Activated T-cell treated with anti-CD3 and anti-CD28 coated beads, Interleukin-2, amount 50 U/mL, for 72 hours (primary cell): Measurements from ENCODE around the gene KIF2C. TPM values are rescaled to one million over a fixed set of nuclear protein-coding genes. Genes with fewer than 3 reads are reported as not detected.
"Not testable (repeated sequence)": the region's sequence is repeated elsewhere in the genome, so short reads cannot be mapped to it uniquely, and the experiment has no call there.

Experiments used
- ATAC-seq, 2 donors: fragments of 150-1000 bp; cut with Tn5 transposase; replicated peaks in 1 of 2; 2 replicates each; pipeline ENCODE4 v1.10.0; 2021; ENCODE audit warnings: moderate library complexity in 2 of 2, mild to moderate bottlenecking in 1 of 2
- DNase-seq, 2 donors: peaks; one replicate each; pipeline ENCODE4 v3.0.0; 2021 to 2022; ENCODE audit warnings: mixed read lengths in 1 of 2
- H3K27ac Mint-ChIP-seq: one replicate; pipeline ENCODE4 v1.8.0; 2022; ENCODE audit warnings: mild to moderate bottlenecking, moderate library complexity, mixed read lengths
- H3K27me3 Mint-ChIP-seq: one replicate; pipeline ENCODE4 v1.8.0; 2022; ENCODE audit warnings: low read depth, mixed read lengths
- H3K36me3 Mint-ChIP-seq, 2 donors: one replicate each; pipeline ENCODE4 v1.8.0; 2022; ENCODE audit warnings: mixed read lengths in 2 of 2, mild to moderate bottlenecking in 1 of 2; ENCODE audit not compliant: insufficient read depth in 2 of 2
- H3K4me1 Mint-ChIP-seq: one replicate; pipeline ENCODE4 v1.8.0; 2022; ENCODE audit warnings: low read depth, mixed read lengths
- H3K4me3 Mint-ChIP-seq, 2 donors: one replicate each; pipeline ENCODE4 v1.8.0; 2022; ENCODE audit warnings: mild to moderate bottlenecking in 2 of 2, mixed read lengths in 2 of 2, moderate library complexity in 2 of 2
- H3K9me3 Mint-ChIP-seq, 2 donors: one replicate each; pipeline ENCODE4 v1.8.0; 2022; ENCODE audit warnings: mixed read lengths in 2 of 2
- total RNA-seq, 2 donors: library from RNA; stranded (reverse); gene quantifications; one replicate each; pipeline ENCODE4 v1.2.3, GENCODE V29; 2022

The KIF2C gene
- total RNA-seq, 2 donors from 2014 or later = 134 to 147 TPM

DNA sequence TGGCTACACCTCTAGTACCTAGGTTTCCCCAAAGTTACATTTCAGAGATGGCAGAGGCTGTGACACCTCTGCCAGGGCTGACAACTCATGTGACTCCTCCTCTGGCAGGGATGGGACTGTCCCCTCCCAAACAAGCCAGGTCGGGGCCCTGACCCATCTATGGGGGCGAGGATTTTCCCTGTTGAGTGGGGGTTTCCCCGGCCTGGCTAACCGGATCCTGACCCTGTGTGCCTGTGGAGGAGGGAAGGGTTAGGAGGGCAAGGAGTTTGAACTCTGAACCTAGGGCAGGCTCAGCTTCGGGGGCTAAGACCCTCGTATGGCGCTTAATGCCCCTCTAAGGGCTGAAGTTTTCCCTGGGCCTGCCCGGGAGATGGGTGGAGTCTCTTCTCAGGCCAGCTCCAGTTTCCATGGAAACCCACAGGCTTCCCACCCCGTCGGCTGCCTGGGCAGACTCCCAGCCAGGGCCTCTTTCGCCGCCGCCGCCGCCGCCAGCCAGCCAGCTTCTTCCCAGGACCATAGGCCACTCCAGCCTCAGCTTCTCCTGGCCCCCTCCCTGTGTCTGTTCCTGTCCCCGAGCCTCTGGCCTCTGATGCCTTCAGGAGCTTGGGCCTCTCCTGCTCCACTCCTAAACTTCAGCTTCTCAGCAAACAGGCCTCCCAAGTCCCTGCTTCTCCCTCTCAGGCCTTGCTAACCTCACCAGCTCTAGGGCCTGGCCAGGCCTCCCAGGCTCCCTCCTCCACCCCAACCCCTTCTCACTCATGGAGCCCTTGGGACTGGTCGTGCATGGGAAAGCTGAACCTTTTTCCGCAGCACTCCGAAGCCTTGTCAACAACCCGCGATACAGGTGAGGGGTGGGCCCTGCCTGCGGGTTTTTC is 68.7 kb downstream of the KIF2C start, which contains the start of gene BTBD19:
Gene BTBD19, plus strand, starts transcription at position 461 of the 875 bp plus-strand sequence. Its CDS starts 298 bp downstream, at position 759.
- H3K36me3 Mint-ChIP-seq = peaks cover 7 to 22% of the 10 kb centered on the region in 2 donors
- H3K27me3 Mint-ChIP-seq = no peaks in the 10 kb centered on the region
- H3K4me1 Mint-ChIP-seq = peaks cover 88% of the 10 kb centered on the region
- peak within 1 kb of the TSS; percentile 95 for H3K27ac Mint-ChIP-seq
- DNase-seq (peak; percentile 78 to 82), ATAC-seq (peak; percentile 40 to 45)
- H3K4me3 Mint-ChIP-seq = peak within 1 kb of the TSS; percentile 84 to 99
- no peaks in the 10 kb centered on the region for H3K9me3 Mint-ChIP-seq

GRCh38 chr1:44808938-44809917 is 69.6 kb downstream of the KIF2C start:
- ATAC-seq (peak; percentile 67 to 68), DNase-seq (peak; percentile 88 to 91)
- H3K27me3 Mint-ChIP-seq = no peaks in the 10 kb centered on the region
- peak overlapping the region; percentile 84 to 99 for H3K4me3 Mint-ChIP-seq
- H3K4me1 Mint-ChIP-seq = peaks cover 83% of the 10 kb centered on the region
- H3K27ac Mint-ChIP-seq = peak overlapping the region; percentile 88
- peaks cover 6 to 20% of the 10 kb centered on the region in 2 donors for H3K36me3 Mint-ChIP-seq
- no peaks in the 10 kb centered on the region for H3K9me3 Mint-ChIP-seq

DNA sequence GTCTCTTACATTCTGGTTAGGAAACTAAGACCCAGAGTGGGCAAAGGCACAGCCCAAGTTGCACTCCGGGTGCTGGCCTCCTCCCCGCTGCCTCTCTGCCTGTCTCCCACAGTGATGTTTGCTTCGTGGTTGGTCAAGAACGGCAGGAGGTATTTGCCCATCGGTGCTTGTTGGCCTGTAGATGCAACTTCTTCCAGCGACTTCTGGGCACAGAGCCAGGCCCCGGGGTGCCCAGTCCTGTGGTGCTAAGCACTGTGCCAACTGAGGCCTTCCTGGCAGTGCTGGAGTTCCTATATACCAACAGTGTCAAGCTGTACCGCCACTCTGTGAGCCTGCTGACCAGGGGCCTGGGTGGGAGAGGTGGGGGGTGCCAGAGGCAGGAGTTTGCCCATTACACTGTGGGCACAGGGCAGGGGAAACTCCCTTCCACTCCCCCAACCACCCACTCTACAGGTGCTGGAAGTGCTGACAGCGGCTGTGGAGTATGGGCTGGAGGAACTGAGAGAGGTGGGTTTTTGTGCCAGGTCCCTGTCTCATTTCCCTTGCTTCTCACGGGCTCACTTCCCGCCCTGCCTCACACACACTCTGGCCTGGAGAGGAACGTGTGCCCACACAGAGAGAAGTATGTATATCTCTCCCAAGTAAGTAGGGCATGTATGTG is 70.6 kb downstream of the KIF2C start:
- peaks cover 8 to 17% of the 10 kb centered on the region in 2 donors for H3K36me3 Mint-ChIP-seq
- H3K27ac Mint-ChIP-seq = peak overlapping the region; percentile 88
- no peaks in the 10 kb centered on the region for H3K9me3 Mint-ChIP-seq
- no peaks in the 10 kb centered on the region for H3K27me3 Mint-ChIP-seq
- DNase-seq (peak; percentile 40 to 47), ATAC-seq (no peak)
- peaks cover 83% of the 10 kb centered on the region for H3K4me1 Mint-ChIP-seq
- peak overlapping the region; percentile 84 to 99 for H3K4me3 Mint-ChIP-seq

DNA sequence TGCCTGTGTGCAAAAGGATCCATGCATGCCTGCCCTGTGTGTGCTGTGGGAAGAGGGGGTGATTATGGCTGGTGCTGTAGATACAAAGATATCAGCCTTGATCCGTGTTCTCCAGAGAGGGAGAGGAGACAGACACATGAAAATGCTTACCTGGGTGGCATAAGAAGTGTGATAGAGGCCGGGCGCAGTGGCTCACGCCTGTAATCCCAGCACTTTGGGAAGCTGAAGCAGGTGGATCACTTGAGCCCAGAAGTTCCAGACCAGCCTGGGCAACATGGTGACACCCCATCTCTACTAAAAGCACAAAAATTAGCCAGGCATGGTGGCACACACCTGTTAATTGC is 71.1 kb downstream of the KIF2C start:
- not testable (repeated sequence) for H3K9me3 Mint-ChIP-seq, ATAC-seq, DNase-seq, H3K27me3 Mint-ChIP-seq
- H3K4me3 Mint-ChIP-seq = peak overlapping the region; percentile 84 to 99
- H3K27ac Mint-ChIP-seq = peak overlapping the region; percentile 79
- H3K36me3 Mint-ChIP-seq = peaks cover 8 to 20% of the 10 kb centered on the region in 2 donors
- H3K4me1 Mint-ChIP-seq = peaks cover 82% of the 10 kb centered on the region

- DNase-seq = no peak
Observed at GRCh38 chr1:44811234-44811633, 71.6 kb downstream of the KIF2C start.

DNA sequence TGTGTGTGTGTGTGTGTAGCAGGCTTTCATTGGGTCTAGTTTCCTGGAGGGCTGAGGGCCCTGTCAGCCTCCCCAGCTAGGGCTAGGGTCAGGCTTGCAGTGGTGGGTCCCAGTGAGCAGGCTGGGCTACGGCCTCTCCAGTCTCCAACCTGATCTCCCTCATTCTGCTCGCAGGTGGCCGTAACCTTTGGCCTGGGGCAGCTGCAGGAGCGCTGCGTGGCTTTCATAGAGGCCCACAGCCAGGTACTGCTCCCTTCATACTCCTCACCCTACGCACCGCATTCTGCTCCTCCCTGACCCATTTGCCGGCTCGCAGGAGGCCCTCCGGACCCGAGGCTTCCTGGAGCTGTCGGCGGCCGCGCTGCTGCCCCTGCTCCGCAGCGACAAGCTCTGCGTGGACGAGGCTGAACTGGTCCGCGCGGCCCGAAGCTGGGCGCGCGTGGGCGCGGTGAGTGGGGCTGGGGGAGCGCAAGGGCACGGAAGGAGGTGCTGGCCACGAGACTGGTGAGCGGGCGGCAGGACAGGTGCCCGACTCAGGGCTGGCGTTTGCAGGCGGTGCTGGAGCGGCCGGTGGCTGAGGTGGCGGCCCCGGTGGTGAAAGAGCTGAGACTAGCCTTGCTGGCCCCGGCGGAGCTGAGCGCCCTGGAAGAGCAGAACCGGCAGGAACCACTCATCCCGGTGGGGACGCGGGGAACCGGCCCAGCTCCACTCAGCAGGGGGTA is 73.3 kb downstream of the KIF2C start:
- peaks cover 9 to 14% of the 10 kb centered on the region in 2 donors for H3K36me3 Mint-ChIP-seq
- peak overlapping the region; percentile 84 to 99 for H3K4me3 Mint-ChIP-seq
- H3K27me3 Mint-ChIP-seq = no peaks in the 10 kb centered on the region
- H3K4me1 Mint-ChIP-seq = peaks cover 77% of the 10 kb centered on the region
- H3K27ac Mint-ChIP-seq = peak overlapping the region; percentile 20
- no peak for DNase-seq
- ATAC-seq = no peak
- H3K9me3 Mint-ChIP-seq = no peaks in the 10 kb centered on the region

More at GRCh38 chr1:44811234-44811633, 71.6 kb downstream of the KIF2C start:
- H3K4me3 Mint-ChIP-seq = peak overlapping the region; percentile 84 to 99
- H3K36me3 Mint-ChIP-seq = peaks cover 8 to 20% of the 10 kb centered on the region in 2 donors
- no peaks in the 10 kb centered on the region for H3K27me3 Mint-ChIP-seq
- peak overlapping the region; percentile 79 for H3K27ac Mint-ChIP-seq
- H3K9me3 Mint-ChIP-seq = no peaks in the 10 kb centered on the region
- ATAC-seq = no peak
- H3K4me1 Mint-ChIP-seq = peaks cover 81% of the 10 kb centered on the region

DNA sequence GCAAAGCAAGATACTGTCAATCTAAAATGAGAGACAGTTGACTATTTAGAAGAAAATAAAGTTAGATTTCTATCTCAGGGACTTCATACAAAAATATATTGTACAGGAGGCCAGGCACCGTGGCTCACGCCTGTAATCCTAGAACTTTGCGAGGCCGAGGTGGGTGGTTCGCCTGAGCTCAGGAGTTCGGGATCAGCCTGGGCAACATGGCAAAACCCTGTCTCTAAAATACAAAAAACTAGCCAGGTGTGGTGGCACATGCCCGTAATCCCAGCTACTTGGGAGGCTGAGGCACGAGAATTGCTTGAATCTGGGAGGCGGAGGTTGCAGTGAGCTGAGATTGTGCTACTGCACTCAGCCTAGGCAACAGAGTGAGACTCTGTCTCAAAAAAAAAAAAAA is 76.3 kb downstream of the KIF2C start:
- peaks cover 11 to 15% of the 10 kb centered on the region in 2 donors for H3K36me3 Mint-ChIP-seq
- not testable (repeated sequence) for DNase-seq, H3K27ac Mint-ChIP-seq, H3K9me3 Mint-ChIP-seq, H3K27me3 Mint-ChIP-seq, ATAC-seq
- H3K4me1 Mint-ChIP-seq = peaks cover 76% of the 10 kb centered on the region
- peak overlapping the region in 1 of 2 donors; percentile 84 for H3K4me3 Mint-ChIP-seq

- H3K27me3 Mint-ChIP-seq = no peaks in the 10 kb centered on the region
- H3K4me3 Mint-ChIP-seq = peak overlapping the region; percentile 8 to 16
- ATAC-seq (no peak), DNase-seq (no peak)
- H3K27ac Mint-ChIP-seq = peak overlapping the region; percentile 35
- H3K9me3 Mint-ChIP-seq = no peaks in the 10 kb centered on the region
- peaks cover 8 to 15% of the 10 kb centered on the region in 2 donors for H3K36me3 Mint-ChIP-seq
- peaks cover 69% of the 10 kb centered on the region for H3K4me1 Mint-ChIP-seq
Observed at GRCh38 chr1:44817307-44817706, 77.7 kb downstream of the KIF2C start.

Other genes with a start within 250 kb of the KIF2C start
- 1 to 10 TPM; 3.8 to 4.5 TPM for gene TMEM53, start 65.4 kb upstream of the KIF2C start, total RNA-seq
- 100 to 1,000 TPM; 108 to 123 TPM for gene ARMH1, start 65.1 kb upstream of the KIF2C start, total RNA-seq
- not detected for gene RNU5D-1, start 8.7 kb upstream of the KIF2C start, total RNA-seq
- gene RPS8, start 35.7 kb downstream of the KIF2C start, total RNA-seq = 1,000 to 10,000 TPM; 2,862 to 3,010 TPM
- gene BEST4, start 48.3 kb downstream of the KIF2C start, total RNA-seq = 1 to 10 TPM; 2.5 to 2.6 TPM
- gene PLK3, start 60.5 kb downstream of the KIF2C start, total RNA-seq = 10 to 100 TPM; 53.4 to 60.7 TPM
- gene DYNLT4, start 67.5 kb downstream of the KIF2C start, total RNA-seq = 1 to 10 TPM in 1 of 2 donors, not detected in 1; 1.5 TPM
- 10 to 100 TPM in 1 of 2 donors, 1 to 10 TPM in 1; 9.4 to 16.8 TPM for gene BTBD19, start 68.7 kb downstream of the KIF2C start, total RNA-seq
- gene PTCH2, start 103.4 kb downstream of the KIF2C start, total RNA-seq = 1 to 10 TPM; 1.8 to 3.2 TPM
- gene EIF2B3, start 246.8 kb downstream of the KIF2C start, total RNA-seq = 10 to 100 TPM; 22.5 to 28.5 TPM